NCI-H2029 (cell line): ENCODE results near the gene EPHA4.

ENCODE experiments used
- DNase-seq: peaks from one replicate; lab custom pipeline; 2025; lab: John Stamatoyannopoulos, UW

Gene EPHA4

GRCh38 chr2:221473451-221473850 lies 98.7 kb downstream of the EPHA4 start:
- DNase-seq: no peak

GRCh38 chr2:221468317-221468716 lies 103.8 kb downstream of the EPHA4 start:
- DNase-seq: no peak

GRCh38 chr2:221467610-221468009 lies 104.5 kb downstream of the EPHA4 start:
- no peak for DNase-seq

GRCh38 chr2:221466744-221467143 lies 105.4 kb downstream of the EPHA4 start:
- DNase-seq: no peak

GRCh38 chr2:221465776-221466175 lies 106.3 kb downstream of the EPHA4 start:
- no peak for DNase-seq

- no peak for DNase-seq
Measured at GRCh38 chr2:221464971-221465370, 107.1 kb downstream of the EPHA4 start.

- no peak for DNase-seq
Measured at GRCh38 chr2:221463241-221463896, 108.7 kb downstream of the EPHA4 start.

- no peak for DNase-seq
Measured at GRCh38 chr2:221461901-221462300, 110.2 kb downstream of the EPHA4 start.

GRCh38 chr2:221460136-221460535 lies 112.0 kb downstream of the EPHA4 start:
- DNase-seq: no peak

- DNase-seq: no peak
Measured at GRCh38 chr2:221458578-221458977, 113.5 kb downstream of the EPHA4 start.

GRCh38 chr2:221455214-221455613 lies 116.9 kb downstream of the EPHA4 start:
- DNase-seq: no peak

GRCh38 chr2:221454459-221455105 lies 117.5 kb downstream of the EPHA4 start:
- no peak for DNase-seq

- no peak for DNase-seq
Measured at GRCh38 chr2:221451862-221452788, 120.0 kb downstream of the EPHA4 start.

GRCh38 chr2:221450280-221450679 lies 121.8 kb downstream of the EPHA4 start:
- DNase-seq: no peak

GRCh38 chr2:221449406-221449805 lies 122.7 kb downstream of the EPHA4 start:
- no peak for DNase-seq

GRCh38 chr2:221448844-221449390 lies 123.2 kb downstream of the EPHA4 start:
- no peak for DNase-seq

GRCh38 chr2:221448057-221448843 lies 123.9 kb downstream of the EPHA4 start:
- no peak for DNase-seq

- DNase-seq: no peak
Measured at GRCh38 chr2:221447310-221447709, 124.8 kb downstream of the EPHA4 start.

- no peak for DNase-seq
Measured at GRCh38 chr2:221446140-221446539, 126.0 kb downstream of the EPHA4 start.

GRCh38 chr2:221444106-221444505 lies 128.0 kb downstream of the EPHA4 start:
- no peak for DNase-seq

GRCh38 chr2:221443645-221444044 lies 128.5 kb downstream of the EPHA4 start:
- DNase-seq: no peak

GRCh38 chr2:221442128-221442527 lies 130.0 kb downstream of the EPHA4 start:
- DNase-seq: no peak
